Measurements from ENCODE around the gene PRDM15. TPM values are rescaled to one million over a fixed set of nuclear protein-coding genes. Genes with fewer than 3 reads are reported as not detected.

The PRDM15 gene
- polyA plus RNA-seq (2013) = 3.3 and 3.6 TPM in 2 replicates

DNA sequence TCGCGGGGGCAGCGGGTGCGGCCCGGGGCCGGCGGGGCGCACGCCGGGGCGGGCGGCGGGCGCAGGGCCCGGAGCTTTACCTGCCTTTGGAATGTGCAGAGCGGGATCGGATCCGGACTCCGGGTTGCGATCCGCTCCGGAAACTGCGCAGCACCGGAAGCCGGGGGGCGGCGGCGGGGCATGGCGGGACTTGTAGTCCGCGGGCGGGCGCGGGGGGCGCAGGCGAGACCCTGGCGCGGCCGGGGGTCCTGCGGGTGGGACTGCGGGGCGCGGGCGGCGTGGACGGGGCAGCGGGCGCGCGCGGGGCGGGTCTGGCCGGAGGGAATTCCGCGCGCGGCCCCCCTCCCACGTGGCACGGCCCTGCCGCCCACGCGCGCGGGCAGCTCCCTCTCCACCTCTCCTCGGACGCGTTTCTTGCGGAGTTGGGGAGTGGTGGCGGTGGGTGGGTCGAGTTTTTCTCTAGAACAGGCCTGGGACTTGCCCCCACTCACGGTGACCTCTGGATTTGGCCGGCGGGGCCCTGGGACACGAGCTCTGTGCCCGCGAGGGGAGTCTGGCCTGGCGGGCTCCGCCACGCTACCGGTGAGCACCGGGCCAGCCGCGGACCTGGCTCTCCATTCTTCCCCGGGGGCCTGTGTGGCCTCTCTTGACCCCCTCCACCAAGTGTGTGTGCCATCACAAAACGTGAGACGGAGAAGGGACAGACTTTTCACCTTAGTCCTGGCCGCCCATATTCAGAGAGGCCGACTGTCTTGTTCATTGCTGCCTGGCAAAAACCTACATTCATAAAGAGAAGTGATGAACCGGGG, at the start of gene PRDM15:
Gene PRDM15, minus strand, starts transcription at position 155 of the 809 bp plus-strand sequence. CDS start 18,981 bp downstream, outside the sequence.
- Histone ChIP-seq H3K36me3 (ENCODE audit: control insufficient read depth in 1 of 2, insufficient read depth in 2 of 2, low read length in 2 of 2) (no peaks in the 10 kb centered on the region), H3K18ac (ENCODE audit: low read length) (peak within 1 kb of the TSS; percentile 99), H3K4me1 (ENCODE audit: control insufficient read depth in 1 of 2, insufficient read depth in 2 of 2, low read length in 2 of 2) (peaks cover 0 to 8% of the 10 kb centered on the region in 2 experiments), H2AFZ (ENCODE audit: insufficient read depth, low read length, poor library complexity) (peak within 1 kb of the TSS; percentile 99), H4K12ac (ENCODE audit: low read depth, low read length) (peak within 1 kb of the TSS; percentile 95), H2AK5ac (ENCODE audit: low read length) (no peak within 1 kb of the TSS), H3K9ac (ENCODE audit: low read length) (peak within 1 kb of the TSS; percentile 81), H2BK120ac (ENCODE audit: insufficient read depth, low read length, poor library complexity) (peak within 1 kb of the TSS; percentile 82), H3K23ac (ENCODE audit: low read length) (no peak within 1 kb of the TSS), H3K79me1 (ENCODE audit: low read length) (peaks cover 6% of the 10 kb centered on the region), H3K9me3 (ENCODE audit: insufficient read depth, low read depth, low read length) (peaks cover 2% of the 10 kb centered on the region), H4K8ac (ENCODE audit: low read depth, low read length) (peak within 1 kb of the TSS; percentile 100), H3K4me3 (ENCODE audit: low read depth, low read length) (peak within 1 kb of the TSS; percentile 84), H3K79me2 (ENCODE audit: control insufficient read depth, insufficient read depth, low read length, poor library complexity) (peaks cover 4% of the 10 kb centered on the region), H3K4me2 (ENCODE audit: low read length) (peak within 1 kb of the TSS; percentile 95), H3K14ac (ENCODE audit: low read length) (peak within 1 kb of the TSS; percentile 97), H2BK5ac (ENCODE audit: low read depth, low read length, poor library complexity) (peak within 1 kb of the TSS; percentile 90), H3K27me3 (ENCODE audit: insufficient read depth, low read length) (no peaks in the 10 kb centered on the region), H4K91ac (ENCODE audit: low read depth, low read length) (peak within 1 kb of the TSS; percentile 97), H3K27ac (ENCODE audit: low read depth, low read length) (peak within 1 kb of the TSS; percentile 21), H3K4ac (ENCODE audit: low read depth, low read length) (peak within 1 kb of the TSS; percentile 85), H2BK12ac (ENCODE audit: low read length) (peak within 1 kb of the TSS; percentile 56)
- no CpG with 5 or more reads among the region's 89 CpGs for WGBS (ENCODE audit: extremely low coverage, insufficient coverage, insufficient read length)
- DNase-seq = peak; percentile 32 to 77

- H3K4me3 ChIP-seq (ENCODE audit: low read depth, low read length) = no peak overlapping the region
- H3K14ac ChIP-seq (ENCODE audit: low read length) = no peak overlapping the region
- H2AFZ ChIP-seq (ENCODE audit: insufficient read depth, low read length, poor library complexity) = no peak overlapping the region
- H2BK5ac ChIP-seq (ENCODE audit: low read depth, low read length, poor library complexity) = no peak overlapping the region
- H4K12ac ChIP-seq (ENCODE audit: low read depth, low read length) = no peak overlapping the region
- peaks cover 9 to 16% of the 10 kb centered on the region in 2 experiments for H3K4me1 ChIP-seq (ENCODE audit: control insufficient read depth in 1 of 2, insufficient read depth in 2 of 2, low read length in 2 of 2)
- no peak overlapping the region for H2BK12ac ChIP-seq (ENCODE audit: low read length)
- no peak overlapping the region for H3K9ac ChIP-seq (ENCODE audit: low read length)
- H3K79me1 ChIP-seq (ENCODE audit: low read length) = no peaks in the 10 kb centered on the region
- H3K4me2 ChIP-seq (ENCODE audit: low read length) = no peak overlapping the region
- peak in 1 of 2 donors; percentile 30 for DNase-seq
- no peak overlapping the region for H3K18ac ChIP-seq (ENCODE audit: low read length)
- no peak overlapping the region for H3K4ac ChIP-seq (ENCODE audit: low read depth, low read length)
- H3K27ac ChIP-seq (ENCODE audit: low read depth, low read length) = no peak overlapping the region
- H3K23ac ChIP-seq (ENCODE audit: low read length) = no peak overlapping the region
- H4K8ac ChIP-seq (ENCODE audit: low read depth, low read length) = no peak overlapping the region
- no peaks in the 10 kb centered on the region for H3K9me3 ChIP-seq (ENCODE audit: insufficient read depth, low read depth, low read length)
- no peaks in the 10 kb centered on the region for H3K27me3 ChIP-seq (ENCODE audit: insufficient read depth, low read length)
- no peak overlapping the region for H2AK5ac ChIP-seq (ENCODE audit: low read length)
- H2BK120ac ChIP-seq (ENCODE audit: insufficient read depth, low read length, poor library complexity) = no peak overlapping the region
- H3K79me2 ChIP-seq (ENCODE audit: control insufficient read depth, insufficient read depth, low read length, poor library complexity) = no peaks in the 10 kb centered on the region
- WGBS (ENCODE audit: extremely low coverage, insufficient coverage, insufficient read length) = no CpG with 5 or more reads among the region's 10 CpGs
- no peak overlapping the region for H4K91ac ChIP-seq (ENCODE audit: low read depth, low read length)
- no peaks in the 10 kb centered on the region for H3K36me3 ChIP-seq (ENCODE audit: control insufficient read depth in 1 of 2, insufficient read depth in 2 of 2, low read length in 2 of 2)
These were observed 49.6 kb upstream of the PRDM15 start for GRCh38 chr21:41928621-41929220.

DNA sequence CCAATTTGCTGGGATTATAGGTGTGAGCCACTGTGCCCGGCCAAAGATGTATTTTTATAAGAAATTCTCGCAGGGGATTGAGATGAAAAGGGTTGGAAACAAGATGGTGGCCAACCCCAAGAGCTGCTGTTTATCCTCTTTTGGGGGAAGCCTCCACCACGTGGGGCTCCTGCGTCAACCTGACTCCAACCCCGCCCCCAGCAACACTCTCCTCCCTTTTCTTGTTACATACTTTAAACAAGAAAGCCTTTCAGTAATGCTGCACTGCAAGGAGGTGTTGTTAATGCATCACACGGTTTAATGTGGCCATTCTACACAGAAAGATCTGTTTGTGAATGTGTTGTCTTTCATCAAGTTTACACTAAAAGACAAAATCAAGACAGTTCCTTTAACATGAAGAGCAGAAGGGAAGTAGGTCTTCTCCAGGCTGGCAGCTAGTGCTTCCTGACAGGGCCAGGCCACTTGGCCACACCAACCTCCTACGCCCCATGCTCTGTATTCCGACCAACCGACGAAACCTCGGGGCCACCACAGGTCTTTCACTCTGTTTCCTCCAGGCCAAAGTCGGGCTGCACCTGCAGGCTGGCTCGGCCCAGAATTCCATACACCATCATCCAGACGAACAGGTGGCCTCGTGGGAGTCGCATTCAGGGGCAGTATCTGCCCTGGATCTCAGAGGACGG, 48.7 kb upstream of the PRDM15 start:
- no peak overlapping the region for H2BK12ac ChIP-seq (ENCODE audit: low read length)
- no peak overlapping the region for H3K4ac ChIP-seq (ENCODE audit: low read depth, low read length)
- H4K91ac ChIP-seq (ENCODE audit: low read depth, low read length) = no peak overlapping the region
- H3K79me1 ChIP-seq (ENCODE audit: low read length) = no peaks in the 10 kb centered on the region
- H3K79me2 ChIP-seq (ENCODE audit: control insufficient read depth, insufficient read depth, low read length, poor library complexity) = no peaks in the 10 kb centered on the region
- H3K36me3 ChIP-seq (ENCODE audit: control insufficient read depth in 1 of 2, insufficient read depth in 2 of 2, low read length in 2 of 2) = no peaks in the 10 kb centered on the region
- H2BK5ac ChIP-seq (ENCODE audit: low read depth, low read length, poor library complexity) = no peak overlapping the region
- no CpG with 5 or more reads among the region's 17 CpGs for WGBS (ENCODE audit: extremely low coverage, insufficient coverage, insufficient read length)
- H4K8ac ChIP-seq (ENCODE audit: low read depth, low read length) = no peak overlapping the region
- no peak overlapping the region for H3K23ac ChIP-seq (ENCODE audit: low read length)
- H4K12ac ChIP-seq (ENCODE audit: low read depth, low read length) = no peak overlapping the region
- DNase-seq = peak in 1 of 2 donors; percentile 8
- H2BK120ac ChIP-seq (ENCODE audit: insufficient read depth, low read length, poor library complexity) = no peak overlapping the region
- no peak overlapping the region for H2AFZ ChIP-seq (ENCODE audit: insufficient read depth, low read length, poor library complexity)
- no peak overlapping the region for H3K9ac ChIP-seq (ENCODE audit: low read length)
- no peak overlapping the region for H3K27ac ChIP-seq (ENCODE audit: low read depth, low read length)
- H3K18ac ChIP-seq (ENCODE audit: low read length) = no peak overlapping the region
- H3K4me3 ChIP-seq (ENCODE audit: low read depth, low read length) = no peak overlapping the region
- H2AK5ac ChIP-seq (ENCODE audit: low read length) = no peak overlapping the region
- H3K27me3 ChIP-seq (ENCODE audit: insufficient read depth, low read length) = no peaks in the 10 kb centered on the region
- peaks cover 9 to 13% of the 10 kb centered on the region in 2 experiments for H3K4me1 ChIP-seq (ENCODE audit: control insufficient read depth in 1 of 2, insufficient read depth in 2 of 2, low read length in 2 of 2)
- H3K14ac ChIP-seq (ENCODE audit: low read length) = no peak overlapping the region
- no peak overlapping the region for H3K4me2 ChIP-seq (ENCODE audit: low read length)
- H3K9me3 ChIP-seq (ENCODE audit: insufficient read depth, low read depth, low read length) = no peaks in the 10 kb centered on the region

GRCh38 chr21:41926807-41927171, 47.6 kb upstream of the PRDM15 start:
- H4K12ac ChIP-seq (ENCODE audit: low read depth, low read length) = no peak overlapping the region
- H3K9ac ChIP-seq (ENCODE audit: low read length) = no peak overlapping the region
- no peak overlapping the region for H2BK5ac ChIP-seq (ENCODE audit: low read depth, low read length, poor library complexity)
- peaks cover 6 to 10% of the 10 kb centered on the region in 2 experiments for H3K4me1 ChIP-seq (ENCODE audit: control insufficient read depth in 1 of 2, insufficient read depth in 2 of 2, low read length in 2 of 2)
- no peak overlapping the region for H3K14ac ChIP-seq (ENCODE audit: low read length)
- DNase-seq = no peak
- H3K18ac ChIP-seq (ENCODE audit: low read length) = no peak overlapping the region
- no peak overlapping the region for H3K27ac ChIP-seq (ENCODE audit: low read depth, low read length)
- H3K27me3 ChIP-seq (ENCODE audit: insufficient read depth, low read length) = no peaks in the 10 kb centered on the region
- H4K91ac ChIP-seq (ENCODE audit: low read depth, low read length) = no peak overlapping the region
- no peak overlapping the region for H3K4me2 ChIP-seq (ENCODE audit: low read length)
- H3K4ac ChIP-seq (ENCODE audit: low read depth, low read length) = no peak overlapping the region
- H3K79me1 ChIP-seq (ENCODE audit: low read length) = no peaks in the 10 kb centered on the region
- H2AK5ac ChIP-seq (ENCODE audit: low read length) = no peak overlapping the region
- H2BK12ac ChIP-seq (ENCODE audit: low read length) = no peak overlapping the region
- H3K36me3 ChIP-seq (ENCODE audit: control insufficient read depth in 1 of 2, insufficient read depth in 2 of 2, low read length in 2 of 2) = no peaks in the 10 kb centered on the region
- no peak overlapping the region for H2AFZ ChIP-seq (ENCODE audit: insufficient read depth, low read length, poor library complexity)
- no peaks in the 10 kb centered on the region for H3K79me2 ChIP-seq (ENCODE audit: control insufficient read depth, insufficient read depth, low read length, poor library complexity)
- no CpG with 5 or more reads among the region's 3 CpGs for WGBS (ENCODE audit: extremely low coverage, insufficient coverage, insufficient read length)
- H3K23ac ChIP-seq (ENCODE audit: low read length) = no peak overlapping the region
- H3K4me3 ChIP-seq (ENCODE audit: low read depth, low read length) = no peak overlapping the region
- H2BK120ac ChIP-seq (ENCODE audit: insufficient read depth, low read length, poor library complexity) = no peak overlapping the region
- H3K9me3 ChIP-seq (ENCODE audit: insufficient read depth, low read depth, low read length) = no peaks in the 10 kb centered on the region
- no peak overlapping the region for H4K8ac ChIP-seq (ENCODE audit: low read depth, low read length)
